Heart right ventricle (tissue), 16 donors: ENCODE measurements around the gene PAX2. TPM values are rescaled to one million over a fixed set of nuclear protein-coding genes. Genes with fewer than 3 reads are reported as not detected.

Experiments used
- ATAC-seq, 8 donors: fragments of 200-7000 bp; cut with Tn5 transposase; one replicate each; pipeline ENCODE4 v1.9.1; 2020; ENCODE audit warnings: mild to moderate bottlenecking in 8 of 8, moderate library complexity in 8 of 8, moderate number of reproducible peaks in 1 of 8
- DNase-seq, 2 donors: peaks; one replicate each; pipeline ENCODE4 v3.0.0-alpha.2; 2020
- H3K27ac ChIP-seq, 10 donors: fragments of 200-600 bp; sonication (generic) in 2 of 10; one replicate each; pipeline versions ENCODE4 v1.5.0 to v1.8.0; 2020 to 2022; ENCODE audit warnings: mild to moderate bottlenecking in 3 of 10
- H3K27me3 ChIP-seq, 7 donors: fragments of 200-600 bp; one replicate each; pipeline ENCODE4 v1.8.0; 2021 to 2022; ENCODE audit warnings: mild to moderate bottlenecking in 2 of 7
- H3K36me3 ChIP-seq, 9 donors: fragments of 200-600 bp; sonication (generic) in 1 of 9; one replicate each; pipeline versions ENCODE4 v1.5.0 to v1.8.0; 2020 to 2022; ENCODE audit warnings: mild to moderate bottlenecking in 2 of 9
- H3K4me1 ChIP-seq, 9 donors: fragments of 200-600 bp; sonication (generic) in 1 of 9; one replicate each; pipeline versions ENCODE4 v1.5.0 to v1.8.0; 2020 to 2022; ENCODE audit warnings: mild to moderate bottlenecking in 4 of 9
- H3K4me3 ChIP-seq, 10 donors: fragments of 200-600 bp; sonication (generic) in 2 of 10; one replicate each; pipeline versions ENCODE4 v1.5.0 to v1.8.0; 2020 to 2022; ENCODE audit warnings: mild to moderate bottlenecking in 7 of 10, moderate library complexity in 2 of 10
- H3K9me3 ChIP-seq, 11 donors: fragments of 200-600 bp in 10 of 11; sonication (generic) in 2 of 11; one replicate each; pipeline versions ENCODE4 v1.5.0 to v1.8.0; 2013 to 2022; ENCODE audit warnings: mild to moderate bottlenecking in 2 of 11, control low read depth in 1 of 11, moderate library complexity in 1 of 11
- WGBS, 2 donors: extraction: QIAGEN DNeasy Blood & Tissue Kit; methylation state at CpG; one replicate each; pipeline ENCODE4 v1.1.7; 2013; ENCODE audit warnings: inconsistent platforms in 1 of 2; 5-methylcytosine and 5-hydroxymethylcytosine counted together
- intact Hi-C, 10 donors: fragments of 100-400 bp; cut with DNase I; formaldehyde crosslinking; loops; one replicate each; pipeline versions ENCODE4 v1.11.1 to v1.14.2; 2022
- polyA plus RNA-seq, 2 donors: library from polyadenylated mRNA; stranded (reverse); fragments of 200-250 nt; gene quantifications; one replicate each; pipeline ENCODE4 v1.2.3, GENCODE V29; 2013
- total RNA-seq, 10 donors: library from RNA; stranded (reverse); fragmentation: NEBNext Ultra II Directional in 3 of 10; extraction: Animal tissue kit (Norgen Biotek cat#: 25700) in 3 of 10; gene quantifications; one replicate each; pipeline versions ENCODE4 v1.2.1 to v1.2.4, GENCODE V29; 2021 to 2023
- TF ChIP-seq, protein P1 (sequence below), 9 donors: fragments of 200-600 bp; sonication (generic) in 2 of 9; IDR thresholded peaks; one replicate each; pipeline versions ENCODE4 v1.5.0 to v1.8.0; 2021 to 2022; ENCODE audit warnings: antibody characterized with exemption in 9 of 9, mild to moderate bottlenecking in 5 of 9, moderate library complexity in 1 of 9
- donor health status: Arrhythmogenic right ventricular cardiomyopathy.
- donor health status: ischemic (EF 13 %, LVEDD 7.1; RV severe dilation, severe dysfunction).
- donor health status: healthy with polysubstance abuse.
- donor health status: DM: no; HTN: yes; CAD: no.
- donor health status: DM: no; HTN: no; CAD: no.
- donor health status: ischemic (EF 25% LVEDD 6.9; RV normal size, moderate dysfunction).
- donor health status: ischemic (EF 25% LVEDD 5.7; RV mildly dilated, moderate dysfunction).
- donor health status: healthy.
- donor health status: DM: yes; HTN: yes; CAD: no.
- donor health status: Ischemic cardiomyopathy.
- donor health status: ischemic (EF 35%, LVEDD 5.7; RV mildly dilated, moderate dysfunction).
- donor health status: nonischemic (EF 11% LVEDD 7.7; RV severe dilation, severe dysfunction).
- donor health status: DM: yes; HTN: yes; CAD: no.
- donor health status: PGD.
- donor health status: ischemic (EF 29% LVEDD 5.4; RV normal size, mild dysfunction).
- donor health status: nonischemic (EF 23%, LVEDD 6.1; RV moderate dilation, normal function).

The PAX2 gene
- total and polyA plus RNA-seq, 12 donors: not detected

DNA sequence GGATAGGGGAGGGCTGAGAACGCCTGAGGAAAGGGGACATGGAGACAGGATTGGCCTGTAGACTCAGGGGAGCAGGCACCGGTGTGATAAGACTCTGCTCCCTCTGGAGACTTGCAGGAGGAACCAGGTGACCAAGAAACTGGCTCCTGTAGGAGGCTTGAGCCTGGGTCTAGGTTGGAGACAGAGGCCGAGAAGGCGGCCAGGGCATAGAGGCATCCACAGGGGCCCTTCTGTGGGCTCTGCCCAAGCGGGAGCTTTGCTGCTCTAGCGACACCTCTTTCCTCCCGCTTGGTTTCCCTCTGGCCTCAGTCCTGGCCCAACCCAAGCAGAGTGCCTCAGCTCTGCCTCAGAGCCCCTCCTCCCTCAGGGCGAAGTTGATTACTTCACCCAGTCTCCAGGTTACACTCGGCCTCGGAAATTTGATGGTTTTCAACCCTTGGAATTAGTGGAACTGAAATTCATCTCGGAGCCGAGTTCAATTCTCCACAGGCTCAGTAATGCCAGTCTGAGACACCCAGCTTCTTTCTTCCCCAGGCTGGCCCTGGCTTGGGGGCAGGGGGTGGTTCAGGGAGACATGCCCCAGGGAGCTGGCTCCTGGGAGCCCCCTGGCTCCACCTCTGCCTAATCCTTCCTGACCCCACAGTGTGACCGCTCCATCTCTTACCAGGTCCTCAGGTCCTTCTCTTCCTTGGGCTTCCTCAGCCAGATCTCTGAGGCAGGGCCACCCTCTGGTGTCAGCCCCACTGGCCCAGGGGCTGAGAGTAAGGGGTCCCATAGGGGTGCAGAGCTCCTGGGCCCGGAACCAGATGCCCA is 60.4 kb downstream of the PAX2 start:
- no peak for ATAC-seq
- TF ChIP-seq, protein P1, sequence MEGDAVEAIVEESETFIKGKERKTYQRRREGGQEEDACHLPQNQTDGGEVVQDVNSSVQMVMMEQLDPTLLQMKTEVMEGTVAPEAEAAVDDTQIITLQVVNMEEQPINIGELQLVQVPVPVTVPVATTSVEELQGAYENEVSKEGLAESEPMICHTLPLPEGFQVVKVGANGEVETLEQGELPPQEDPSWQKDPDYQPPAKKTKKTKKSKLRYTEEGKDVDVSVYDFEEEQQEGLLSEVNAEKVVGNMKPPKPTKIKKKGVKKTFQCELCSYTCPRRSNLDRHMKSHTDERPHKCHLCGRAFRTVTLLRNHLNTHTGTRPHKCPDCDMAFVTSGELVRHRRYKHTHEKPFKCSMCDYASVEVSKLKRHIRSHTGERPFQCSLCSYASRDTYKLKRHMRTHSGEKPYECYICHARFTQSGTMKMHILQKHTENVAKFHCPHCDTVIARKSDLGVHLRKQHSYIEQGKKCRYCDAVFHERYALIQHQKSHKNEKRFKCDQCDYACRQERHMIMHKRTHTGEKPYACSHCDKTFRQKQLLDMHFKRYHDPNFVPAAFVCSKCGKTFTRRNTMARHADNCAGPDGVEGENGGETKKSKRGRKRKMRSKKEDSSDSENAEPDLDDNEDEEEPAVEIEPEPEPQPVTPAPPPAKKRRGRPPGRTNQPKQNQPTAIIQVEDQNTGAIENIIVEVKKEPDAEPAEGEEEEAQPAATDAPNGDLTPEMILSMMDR (IDR thresholded peaks at IDR 0.05): no peak
- no peaks in the 10 kb centered on the region for H3K4me1 ChIP-seq
- H3K9me3 ChIP-seq: no peaks in the 10 kb centered on the region
- WGBS, 2 donors: 60% methylated on average over 14 of the region's 14 CpGs
- H3K27ac ChIP-seq: no peak overlapping the region
- no peak for DNase-seq
- no peaks in the 10 kb centered on the region for H3K36me3 ChIP-seq
- H3K4me3 ChIP-seq: no peak overlapping the region
- intact Hi-C loops: no loop called here
- H3K27me3 ChIP-seq: peaks cover 0 to 97% (median 92%) of the 10 kb centered on the region in 7 donors

DNA sequence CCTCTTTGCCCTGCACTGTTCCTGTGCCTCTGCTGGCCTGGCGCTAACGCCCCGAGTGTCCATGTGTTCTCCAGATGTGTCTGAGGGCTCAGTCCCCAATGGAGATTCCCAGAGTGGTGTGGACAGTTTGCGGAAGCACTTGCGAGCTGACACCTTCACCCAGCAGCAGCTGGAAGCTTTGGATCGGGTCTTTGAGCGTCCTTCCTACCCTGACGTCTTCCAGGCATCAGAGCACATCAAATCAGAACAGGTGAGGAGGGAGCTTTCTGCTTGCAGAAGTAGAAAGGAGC is 60.9 kb downstream of the PAX2 start:
- no peaks in the 10 kb centered on the region for H3K36me3 ChIP-seq
- H3K9me3 ChIP-seq: no peaks in the 10 kb centered on the region
- H3K4me3 ChIP-seq: no peak overlapping the region
- no peak overlapping the region for H3K27ac ChIP-seq
- no peaks in the 10 kb centered on the region for H3K4me1 ChIP-seq
- ATAC-seq (no peak), DNase-seq (no peak)
- TF ChIP-seq, protein P1 (IDR thresholded peaks at IDR 0.05): no peak
- H3K27me3 ChIP-seq: peaks cover 0 to 97% (median 92%) of the 10 kb centered on the region in 7 donors
- 68% methylated on average over 8 of the region's 8 CpGs for WGBS, 2 donors
- intact Hi-C loops: no loop called here

DNA sequence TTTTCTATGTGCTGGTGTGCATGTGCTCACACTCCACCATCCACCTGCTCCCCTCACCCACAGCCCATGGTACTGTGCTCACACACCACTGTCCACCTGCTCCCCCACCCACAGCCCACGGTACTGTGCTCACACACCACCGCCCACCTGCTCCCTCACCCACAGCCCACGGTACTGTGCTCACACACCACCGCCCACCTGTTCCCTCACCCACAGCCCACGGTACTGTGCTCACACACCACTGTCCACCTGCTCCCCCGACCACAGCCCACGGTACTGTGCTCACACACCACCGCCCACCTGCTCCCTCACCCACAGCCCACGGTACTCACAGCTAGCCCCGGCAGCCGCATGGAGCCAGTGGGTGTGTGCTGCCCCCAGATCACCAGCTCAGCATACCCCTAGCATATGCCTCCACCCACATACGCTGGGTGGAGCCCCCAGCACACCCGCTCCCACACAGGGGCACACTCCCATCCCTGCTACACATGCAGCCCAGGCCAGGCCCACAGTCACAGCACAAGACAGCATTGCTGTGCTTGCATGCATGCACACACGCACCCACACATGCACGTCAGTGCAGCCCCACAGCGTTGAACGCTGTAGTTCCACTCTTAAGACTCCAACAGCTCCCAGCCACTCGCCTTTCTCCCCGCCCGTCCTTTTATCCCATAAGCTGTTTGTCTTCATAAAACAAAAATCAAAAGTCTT is 62.0 kb downstream of the PAX2 start:
- Histone ChIP-seq H3K4me1 (no peaks in the 10 kb centered on the region), H3K36me3 (no peaks in the 10 kb centered on the region), H3K27ac (no peak overlapping the region), H3K4me3 (no peak overlapping the region), H3K27me3 (peaks cover 0 to 97% (median 91%) of the 10 kb centered on the region in 7 donors), H3K9me3 (no peaks in the 10 kb centered on the region)
- ATAC-seq (no peak), DNase-seq (no peak)
- TF ChIP-seq, protein P1 (IDR thresholded peaks at IDR 0.05): no peak
- intact Hi-C loops: no loop called here
- 82 to 85% methylated on average over 20 of the region's 20 CpGs for WGBS, 2 donors

DNA sequence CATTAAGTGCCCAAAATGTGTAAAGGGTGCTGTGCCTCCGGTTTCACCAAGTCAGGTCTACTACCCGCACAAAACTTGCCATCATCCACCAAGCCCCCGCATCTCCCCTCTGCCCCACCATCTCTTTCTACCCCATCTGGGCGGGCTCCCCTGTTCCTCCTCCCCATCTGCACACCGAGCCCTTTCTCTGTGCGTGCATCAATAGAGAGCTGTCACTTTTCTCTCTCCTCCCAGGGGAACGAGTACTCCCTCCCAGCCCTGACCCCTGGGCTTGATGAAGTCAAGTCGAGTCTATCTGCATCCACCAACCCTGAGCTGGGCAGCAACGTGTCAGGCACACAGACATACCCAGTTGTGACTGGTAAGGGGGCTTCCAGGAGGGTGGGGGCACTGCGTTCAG is 63.5 kb downstream of the PAX2 start:
- no peak overlapping the region for H3K27ac ChIP-seq
- H3K36me3 ChIP-seq: no peaks in the 10 kb centered on the region
- H3K9me3 ChIP-seq: no peaks in the 10 kb centered on the region
- DNase-seq (no peak), ATAC-seq (no peak)
- intact Hi-C loops: no loop called here
- WGBS, 2 donors: 67 to 73% methylated on average over 10 of the region's 10 CpGs
- no peak overlapping the region for H3K4me3 ChIP-seq
- no peaks in the 10 kb centered on the region for H3K4me1 ChIP-seq
- TF ChIP-seq, protein P1 (IDR thresholded peaks at IDR 0.05): no peak
- H3K27me3 ChIP-seq: peaks cover 0 to 97% (median 91%) of the 10 kb centered on the region in 7 donors
